Parathyroid adenoma (tissue), 2 donors: ENCODE results near the gene EIF1.

ENCODE experiments used
- H2AFZ ChIP-seq: fragments of 300-600 bp; sonication (generic); one replicate; pipeline ENCODE4 v1.7.0; 2017; ENCODE audit warnings: antibody characterized with exemption, mild to moderate bottlenecking
- H3K27ac ChIP-seq: fragments of 300-600 bp; sonication (generic); one replicate; pipeline ENCODE4 v1.7.0; 2017
- H3K27me3 ChIP-seq: fragments of 300-600 bp; sonication (generic); one replicate; pipeline ENCODE4 v1.7.0; 2017; ENCODE audit warnings: low read length; ENCODE audit not compliant: control insufficient read depth, insufficient read depth
- H3K36me3 ChIP-seq: fragments of 300-600 bp; sonication (generic); one replicate; pipeline ENCODE4 v1.7.0; 2017; ENCODE audit warnings: low read length; ENCODE audit not compliant: control insufficient read depth, insufficient read depth
- H3K4me1 ChIP-seq: fragments of 300-600 bp; sonication (generic); one replicate; pipeline ENCODE4 v1.7.0; 2017; ENCODE audit warnings: control low read depth
- H3K4me2 ChIP-seq: fragments of 300-600 bp; sonication (generic); one replicate; pipeline ENCODE4 v1.7.0; 2017; ENCODE audit warnings: low read length
- H3K4me3 ChIP-seq: fragments of 300-600 bp; sonication (generic); one replicate; pipeline ENCODE4 v1.7.0; 2017; ENCODE audit warnings: low read depth, low read length
- H3K79me2 ChIP-seq: fragments of 300-600 bp; sonication (generic); one replicate; pipeline ENCODE4 v1.7.0; 2017; ENCODE audit warnings: control low read depth
- H3K9ac ChIP-seq: fragments of 300-600 bp; sonication (generic); one replicate; pipeline ENCODE4 v1.7.0; 2017; ENCODE audit warnings: mild to moderate bottlenecking
- H3K9me3 ChIP-seq: fragments of 300-600 bp; sonication (generic); one replicate; pipeline ENCODE4 v1.7.0; 2017; ENCODE audit warnings: low read length; ENCODE audit not compliant: control insufficient read depth
- CTCF ChIP-seq: fragments of 300-600 bp; sonication (generic); IDR thresholded peaks from one replicate; pipeline ENCODE4 v1.7.0; 2017; ENCODE audit warnings: antibody characterized with exemption, mild to moderate bottlenecking
- donor health status: primary hyperparathyroidism.

EIF1 gene

GRCh38 chr17:41739661-41740352, 51.1 kb downstream of the EIF1 start:
- Histone ChIP-seq H3K27ac (no peak overlapping the region), H3K27me3 (peaks cover 4% of the 10 kb centered on the region), H3K79me2 (no peaks in the 10 kb centered on the region), H3K36me3 (no peaks in the 10 kb centered on the region), H3K4me2 (no peak overlapping the region), H3K9me3 (no peaks in the 10 kb centered on the region), H3K9ac (no peak overlapping the region), H3K4me3 (no peak overlapping the region), H3K4me1 (peaks cover 3% of the 10 kb centered on the region), H2AFZ (no peak overlapping the region)
- no peak for TF ChIP-seq CTCF

GRCh38 chr17:41740506-41740905, 51.8 kb downstream of the EIF1 start:
- Histone ChIP-seq H2AFZ (no peak overlapping the region), H3K4me2 (no peak overlapping the region), H3K4me3 (no peak overlapping the region), H3K36me3 (no peaks in the 10 kb centered on the region), H3K9me3 (no peaks in the 10 kb centered on the region), H3K9ac (no peak overlapping the region), H3K79me2 (no peaks in the 10 kb centered on the region), H3K27ac (no peak overlapping the region), H3K4me1 (no peaks in the 10 kb centered on the region), H3K27me3 (peaks cover 4% of the 10 kb centered on the region)
- TF ChIP-seq CTCF, result no peak

GRCh38 chr17:41741709-41742108, 53.0 kb downstream of the EIF1 start:
- Histone ChIP-seq H3K4me1 (no peaks in the 10 kb centered on the region), H3K36me3 (no peaks in the 10 kb centered on the region), H3K79me2 (no peaks in the 10 kb centered on the region), H3K9ac (no peak overlapping the region), H3K27ac (no peak overlapping the region), H3K4me3 (no peak overlapping the region), H2AFZ (no peak overlapping the region), H3K9me3 (no peaks in the 10 kb centered on the region), H3K4me2 (no peak overlapping the region), H3K27me3 (no peaks in the 10 kb centered on the region)
- no peak for TF ChIP-seq CTCF
